Adrenal gland (tissue), 5 donors: ENCODE results near the gene PTPRJ.

Experiments
- CTCF ChIP-seq, 6 experiments: fragments of 450-650 bp in 4 of 6; fragments of 200-600 bp in 2 of 6; sonication (generic) in 1 of 6; IDR thresholded peaks; 1 replicate in 5 of 6; 2 replicates in 1 of 6; pipeline versions ENCODE4 v1.5.1 to v1.8.0; 2016 to 2021; ENCODE audit warnings: antibody characterized with exemption in 6 of 6, mild to moderate bottlenecking in 2 of 6, moderate library complexity in 1 of 6
- POLR2A ChIP-seq, 2 donors: fragments of 450-650 bp; IDR thresholded peaks; one replicate each; pipeline ENCODE4 v1.6.1; 2017; ENCODE audit warnings: antibody characterized with exemption in 2 of 2, mild to moderate bottlenecking in 2 of 2, moderate library complexity in 1 of 2
- donor health status: DM: no; HTN: no; CAD: no.

- TF ChIP-seq CTCF (IDR thresholded peaks at IDR 0.05): no peak
- TF ChIP-seq POLR2A (IDR thresholded peaks at IDR 0.05): no peak
These were observed 190.2 kb downstream of the PTPRJ start for GRCh38 chr11:48170241-48171233.
